SK-N-SH (cell line): ENCODE data around the gene ERBB2. TPM values are rescaled to one million over a fixed set of nuclear protein-coding genes. Genes with fewer than 3 reads are reported as not detected.

Source experiments
- CTCF ChIA-PET: fragments of 300-600, 350-600 bp; formaldehyde crosslinking; extraction: SDS; loops from one replicate; lab custom pipeline; 2021; lab: Yijun Ruan, JAX
- POLR2A ChIA-PET: fragments of 350-600 bp; sonication (Branson Sonifier 250); formaldehyde crosslinking; extraction: SDS; loops from one replicate; lab custom pipeline; 2020; ENCODE audit warnings: antibody characterized with exemption, inconsistent platforms; lab: Yijun Ruan, JAX
- DNase-seq: peaks from one replicate; pipeline ENCODE4 v3.0.0; 2012
- H2AFZ ChIP-seq: fragments of 200-600 bp; sonication (generic); 2 replicates; pipeline ENCODE4 v1.8.1; 2016; ENCODE audit warnings: antibody characterized with exemption, mild to moderate bottlenecking, low read depth
- H3F3A ChIP-seq: fragments of 200-600 bp; sonication (generic); replicated peaks from 2 replicates; pipeline ENCODE3; 2016; ENCODE audit warnings: antibody characterized with exemption, mild to moderate bottlenecking; ENCODE audit not compliant: insufficient read depth
- H3K27ac ChIP-seq, 2 experiments: fragments of 200-500 bp in 1 of 2; fragments of 200-600 bp in 1 of 2; sonication (Bioruptor generic) in 1 of 2; sonication (generic), shearing (Covaris generic) in 1 of 2; 2 replicates each; pipeline versions ENCODE4 v1.5.1 to v1.6.1; 2014 to 2016; ENCODE audit warnings: low read depth in 2 of 2, inconsistent platforms in 1 of 2, low read length in 1 of 2, mild to moderate bottlenecking in 1 of 2, mixed read lengths in 1 of 2
- H3K27me3 ChIP-seq: fragments of 200-600 bp; sonication (generic), shearing (Covaris generic); 2 replicates; pipeline ENCODE4 v1.6.1; 2016; ENCODE audit warnings: mixed run types; ENCODE audit not compliant: insufficient read depth
- H3K36me3 ChIP-seq, 2 experiments: fragments of 200-500 bp in 1 of 2; fragments of 200-600 bp in 1 of 2; sonication (Bioruptor generic) in 1 of 2; sonication (generic) in 1 of 2; replicated peaks in 1 of 2; 2 replicates each; pipeline versions ENCODE3 to v1.5.1; 2014 to 2016; ENCODE audit warnings: low read length in 1 of 2, mild to moderate bottlenecking in 1 of 2; ENCODE audit not compliant: insufficient read depth in 2 of 2, control insufficient read depth in 1 of 2
- H3K4me1 ChIP-seq, 2 experiments: fragments of 200-500 bp in 1 of 2; fragments of 200-600 bp in 1 of 2; sonication (Bioruptor generic) in 1 of 2; sonication (generic), shearing (Covaris generic) in 1 of 2; 2 replicates each; pipeline versions ENCODE4 v1.5.1 to v1.6.1; 2014 to 2016; ENCODE audit warnings: low read depth in 1 of 2, low read length in 1 of 2, mixed run types in 1 of 2; ENCODE audit not compliant: insufficient read depth in 2 of 2, control insufficient read depth in 1 of 2
- H3K4me2 ChIP-seq: fragments of 200-600 bp; sonication (generic), shearing (Covaris generic); 2 replicates; pipeline ENCODE4 v1.6.1; 2017; ENCODE audit warnings: mixed run types
- H3K4me3 ChIP-seq, 2 experiments: fragments of 200-500 bp in 1 of 2; fragments of 200-600 bp in 1 of 2; sonication (Bioruptor generic) in 1 of 2; sonication (generic), shearing (Covaris generic) in 1 of 2; 2 replicates each; pipeline versions ENCODE4 v1.5.1 to v1.8.1; 2014 to 2016; ENCODE audit warnings: low read depth in 2 of 2, inconsistent platforms in 1 of 2, low read length in 1 of 2, mild to moderate bottlenecking in 1 of 2, mixed read lengths in 1 of 2, moderate library complexity in 1 of 2
- H3K79me2 ChIP-seq: fragments of 200-600 bp; sonication (generic); 2 replicates; pipeline ENCODE4 v1.8.1; 2017; ENCODE audit warnings: mild to moderate bottlenecking; ENCODE audit not compliant: insufficient read depth
- H3K9ac ChIP-seq: fragments of 200-600 bp; sonication (generic); 2 replicates; pipeline ENCODE4 v1.6.1; 2017; ENCODE audit warnings: mixed run types
- H3K9me2 ChIP-seq: fragments of 200-600 bp; sonication (generic); 2 replicates; pipeline ENCODE4 v1.6.1; 2017; ENCODE audit warnings: mixed run types
- H3K9me3 ChIP-seq: fragments of 200-600 bp; sonication (generic); 2 replicates; pipeline ENCODE4 v1.6.1; 2017; ENCODE audit warnings: mixed run types, mild to moderate bottlenecking, moderate library complexity
- H4K20me1 ChIP-seq: fragments of 200-600 bp; sonication (generic); 2 replicates; pipeline ENCODE4 v1.6.1; 2017; ENCODE audit warnings: mild to moderate bottlenecking, mixed run types; ENCODE audit not compliant: insufficient read depth
- FOSL2 ChIP-seq: IDR thresholded peaks from 2 replicates; pipeline ENCODE4 v1.4.0; 2012; ENCODE audit warnings: low read depth, mild to moderate bottlenecking, moderate library complexity, borderline replicate concordance
- FOXM1 ChIP-seq: IDR thresholded peaks from 2 replicates; pipeline ENCODE4 v1.4.0; 2012; ENCODE audit warnings: low read depth, mild to moderate bottlenecking
- GABPA ChIP-seq: IDR thresholded peaks from 2 replicates; pipeline ENCODE4 v1.4.0; 2012; ENCODE audit warnings: low read depth, mild to moderate bottlenecking
- GATA2 ChIP-seq: sonication (generic); formaldehyde crosslinking; IDR thresholded peaks from 2 replicates; pipeline ENCODE4 v1.5.0; 2020; ENCODE audit warnings: mild to moderate bottlenecking, missing genetic modification reagents
- IRF3 ChIP-seq: fragments of 150-350 bp; IDR thresholded peaks from 2 replicates; pipeline ENCODE4 v1.6.1; 2016; ENCODE audit warnings: mild to moderate bottlenecking, low read depth, low read length
- MXI1 ChIP-seq: IDR thresholded peaks from 2 replicates; pipeline ENCODE4 v1.6.1; 2012; ENCODE audit warnings: mild to moderate bottlenecking, low read depth, low read length, improper control_type of control experiment
- NRF1 ChIP-seq: IDR thresholded peaks from 2 replicates; pipeline ENCODE4 v1.6.1; 2012; ENCODE audit warnings: low read depth, mild to moderate bottlenecking, low read length
- RAD21 ChIP-seq: IDR thresholded peaks from 2 replicates; pipeline ENCODE4 v1.6.1; 2012; ENCODE audit warnings: mild to moderate bottlenecking, low read length
- RFX5 ChIP-seq: IDR thresholded peaks from 2 replicates; pipeline ENCODE4 v1.6.1; 2012; ENCODE audit warnings: mild to moderate bottlenecking, improper control_type of control experiment, low read length
- RXRA ChIP-seq: IDR thresholded peaks from 2 replicates; pipeline ENCODE4 v1.4.0; 2012; ENCODE audit warnings: low read depth, mild to moderate bottlenecking, borderline replicate concordance
- USF2 ChIP-seq: fragments of 150-350 bp; IDR thresholded peaks from 2 replicates; pipeline ENCODE4 v1.6.1; 2017; ENCODE audit warnings: antibody characterized with exemption, low read length, low read depth, borderline replicate concordance
- WGBS: methylation state at CpG from one replicate; pipeline ENCODE4 v1.1.6; 2017; ENCODE audit warnings: low lambda C conversion rate; 5-methylcytosine and 5-hydroxymethylcytosine counted together
- polyA plus RNA-seq, 3 experiments: library from polyadenylated mRNA; depleted of rRNA; stranded (reverse); fragments of >200 nt; gene quantifications; 2 replicates each; pipeline ENCODE4 v1.2.3, GENCODE V29; 2012
- TF ChIP-seq, protein P1 (sequence below): IDR thresholded peaks from 2 replicates; pipeline ENCODE4 v1.6.1; 2012; ENCODE audit warnings: mild to moderate bottlenecking, low read depth, low read length, moderate library complexity

ERBB2 gene
- polyA plus RNA-seq, 1 of the 3 experiments (the other 2 are of a cell fraction) = 1.9 TPM

DNA sequence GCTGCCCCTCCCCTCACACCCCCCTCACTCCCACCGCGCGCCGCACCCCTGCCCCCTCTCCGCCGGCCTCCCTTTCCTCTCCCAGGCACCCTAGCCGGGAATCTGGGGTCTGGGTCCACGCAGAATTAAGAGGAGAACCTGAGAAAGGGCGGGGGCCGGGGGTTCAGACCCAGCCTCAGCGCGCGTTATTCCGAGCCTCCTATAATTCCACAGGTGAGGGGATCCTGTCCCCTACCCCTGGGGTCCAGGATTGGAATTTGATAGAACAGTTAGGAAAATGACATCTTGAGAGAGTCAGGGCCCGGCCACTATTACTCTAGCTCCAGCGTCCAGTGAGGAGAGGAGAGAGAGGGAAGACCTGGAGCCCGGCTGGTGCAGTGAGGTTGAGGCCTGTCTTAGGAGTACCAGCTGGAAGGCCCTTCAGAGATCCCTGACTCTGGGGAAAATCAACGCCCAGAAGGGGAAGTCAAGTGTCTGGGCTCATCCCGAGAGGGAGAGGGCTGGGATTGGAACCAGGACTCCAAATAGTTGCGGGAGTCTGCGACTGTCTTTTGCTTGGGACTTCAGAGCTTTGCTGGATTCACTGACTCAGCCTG lies 55.2 kb downstream of the ERBB2 start:
- Histone ChIP-seq H3K27me3 (peaks cover 30% of the 10 kb centered on the region; the same call in 1 of the 2 replicates), H3K27ac (no peak overlapping the region), H3K4me1 (peaks cover 0 to 10% of the 10 kb centered on the region in 2 experiments; a peak in 1 of 4 replicates), H3K9me2 (no peaks in the 10 kb centered on the region), H2AFZ (peak overlapping the region; percentile 96), H3K9ac (peak overlapping the region; percentile 70), H3F3A (peaks cover 5% of the 10 kb centered on the region), H3K79me2 (no peaks in the 10 kb centered on the region), H3K36me3 (no peaks in the 10 kb centered on the region), H3K9me3 (no peaks in the 10 kb centered on the region), H3K4me2 (peak overlapping the region; percentile 96), H4K20me1 (no peaks in the 10 kb centered on the region), H3K4me3 (peak overlapping the region; percentile 60 to 62)
- ChIA-PET CTCF (interaction anchor here (0.6 to 2.9 kb wide), 16 partner anchors 9 to 225 kb away, joined by 3 to 33 read pairs (median 4); partner anchors contain the start of genes MIEN1 and PGAP3), POLR2A (interaction anchor here (0.5 to 1.1 kb wide), 2 partner anchors 133 to 1946 kb away, joined by 3 read pairs; no protein-coding TSS in a partner anchor)
- 69% methylated on average over 15 of the region's 21 CpGs for WGBS
- no peak for TF ChIP-seq USF2
- no peak for TF ChIP-seq RAD21
- no peak for TF ChIP-seq RXRA
- no peak for TF ChIP-seq FOSL2
- DNase-seq = no peak

DNA sequence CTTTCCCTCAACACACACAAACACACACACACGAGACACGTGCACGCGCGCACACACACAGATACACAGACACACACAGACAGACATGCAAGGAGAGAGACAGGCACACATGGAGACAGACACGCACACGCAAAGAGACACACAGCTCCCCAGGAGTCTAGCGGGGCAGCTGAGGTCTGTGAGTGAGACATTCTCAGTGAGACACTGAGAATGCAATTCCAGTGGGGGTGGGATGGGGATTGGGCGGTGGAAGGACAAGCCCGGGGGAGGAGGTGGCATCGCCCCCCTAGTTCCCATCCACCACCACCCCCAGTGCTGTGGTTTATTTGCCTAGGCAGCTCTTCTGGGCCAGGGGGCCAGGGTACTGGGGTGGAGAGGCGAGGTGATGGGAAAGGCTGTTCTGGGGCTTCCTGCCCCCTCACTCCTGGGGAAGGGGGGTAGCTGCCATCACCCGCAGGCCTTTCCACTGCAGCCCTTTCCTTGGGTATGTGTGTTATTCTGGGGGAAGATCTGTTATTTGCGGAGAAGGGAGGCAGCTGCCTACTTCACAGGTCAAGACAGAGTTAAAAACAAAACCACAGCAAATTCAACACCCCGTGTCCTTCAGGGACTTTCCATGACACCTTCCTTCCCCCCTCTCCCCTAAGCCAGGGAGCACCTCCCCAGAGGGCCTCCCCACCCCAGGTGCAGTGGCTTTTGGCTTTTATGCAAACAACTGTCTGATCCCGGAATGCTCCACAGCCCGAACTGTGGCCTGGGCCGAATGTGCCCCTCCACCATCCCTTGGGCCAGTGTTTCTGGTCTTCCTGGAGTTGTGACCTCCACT lies 55.9 kb downstream of the ERBB2 start:
- Histone ChIP-seq H3K79me2 (no peaks in the 10 kb centered on the region), H3K4me1 (peaks cover 0 to 4% of the 10 kb centered on the region in 2 experiments; a peak in 1 of 4 replicates), H3K4me3 (no peak overlapping the region), H4K20me1 (no peaks in the 10 kb centered on the region), H2AFZ (peak overlapping the region; percentile 96; the same call in 1 of the 2 replicates), H3K4me2 (no peak overlapping the region), H3K9me3 (no peaks in the 10 kb centered on the region), H3F3A (peaks cover 5% of the 10 kb centered on the region), H3K27me3 (peaks cover 37% of the 10 kb centered on the region; the same call in 1 of the 2 replicates), H3K27ac (no peak overlapping the region), H3K36me3 (no peaks in the 10 kb centered on the region), H3K9ac (no peak overlapping the region), H3K9me2 (no peaks in the 10 kb centered on the region)
- CTCF ChIA-PET = interaction anchor here (1.1 to 2.9 kb wide), 9 partner anchors 9 to 224 kb away, joined by 3 to 33 read pairs (median 5); partner anchors contain the start of gene MIEN1
- POLR2A ChIA-PET = interaction anchor here (1.1 kb wide), 1 partner anchor 134 kb away, joined by 3 read pairs; no protein-coding TSS in a partner anchor
- 87% methylated on average over 18 of the region's 18 CpGs for WGBS
- no peak for DNase-seq
- TF ChIP-seq NRF1 (no peak), IRF3 (no peak), RFX5 (no peak), FOSL2 (no peak), GABPA (no peak), MXI1 (no peak), GATA2 (CRISPR knock-in tag) (no peak), FOXM1 (no peak)
- TF ChIP-seq, protein P1, sequence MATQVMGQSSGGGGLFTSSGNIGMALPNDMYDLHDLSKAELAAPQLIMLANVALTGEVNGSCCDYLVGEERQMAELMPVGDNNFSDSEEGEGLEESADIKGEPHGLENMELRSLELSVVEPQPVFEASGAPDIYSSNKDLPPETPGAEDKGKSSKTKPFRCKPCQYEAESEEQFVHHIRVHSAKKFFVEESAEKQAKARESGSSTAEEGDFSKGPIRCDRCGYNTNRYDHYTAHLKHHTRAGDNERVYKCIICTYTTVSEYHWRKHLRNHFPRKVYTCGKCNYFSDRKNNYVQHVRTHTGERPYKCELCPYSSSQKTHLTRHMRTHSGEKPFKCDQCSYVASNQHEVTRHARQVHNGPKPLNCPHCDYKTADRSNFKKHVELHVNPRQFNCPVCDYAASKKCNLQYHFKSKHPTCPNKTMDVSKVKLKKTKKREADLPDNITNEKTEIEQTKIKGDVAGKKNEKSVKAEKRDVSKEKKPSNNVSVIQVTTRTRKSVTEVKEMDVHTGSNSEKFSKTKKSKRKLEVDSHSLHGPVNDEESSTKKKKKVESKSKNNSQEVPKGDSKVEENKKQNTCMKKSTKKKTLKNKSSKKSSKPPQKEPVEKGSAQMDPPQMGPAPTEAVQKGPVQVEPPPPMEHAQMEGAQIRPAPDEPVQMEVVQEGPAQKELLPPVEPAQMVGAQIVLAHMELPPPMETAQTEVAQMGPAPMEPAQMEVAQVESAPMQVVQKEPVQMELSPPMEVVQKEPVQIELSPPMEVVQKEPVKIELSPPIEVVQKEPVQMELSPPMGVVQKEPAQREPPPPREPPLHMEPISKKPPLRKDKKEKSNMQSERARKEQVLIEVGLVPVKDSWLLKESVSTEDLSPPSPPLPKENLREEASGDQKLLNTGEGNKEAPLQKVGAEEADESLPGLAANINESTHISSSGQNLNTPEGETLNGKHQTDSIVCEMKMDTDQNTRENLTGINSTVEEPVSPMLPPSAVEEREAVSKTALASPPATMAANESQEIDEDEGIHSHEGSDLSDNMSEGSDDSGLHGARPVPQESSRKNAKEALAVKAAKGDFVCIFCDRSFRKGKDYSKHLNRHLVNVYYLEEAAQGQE = no peak
